GM23248 (cell line): Measurements from ENCODE around the gene IFI44.

Source experiments
- EZH2 ChIP-seq: fragments of 200-600 bp; sonication (generic); IDR thresholded peaks from 2 replicates; pipeline ENCODE4 v1.6.1; 2018; ENCODE audit warnings: antibody characterized with exemption, mild to moderate bottlenecking; ENCODE audit not compliant: insufficient read depth, poor library complexity, severe bottlenecking
- EZH2phosphoT487 ChIP-seq: fragments of 200-600 bp; sonication (generic); IDR thresholded peaks from 2 replicates; pipeline ENCODE4 v1.6.1; 2018; ENCODE audit warnings: antibody characterized with exemption, moderate library complexity, mild to moderate bottlenecking, low read depth; ENCODE audit not compliant: insufficient read depth

DNA sequence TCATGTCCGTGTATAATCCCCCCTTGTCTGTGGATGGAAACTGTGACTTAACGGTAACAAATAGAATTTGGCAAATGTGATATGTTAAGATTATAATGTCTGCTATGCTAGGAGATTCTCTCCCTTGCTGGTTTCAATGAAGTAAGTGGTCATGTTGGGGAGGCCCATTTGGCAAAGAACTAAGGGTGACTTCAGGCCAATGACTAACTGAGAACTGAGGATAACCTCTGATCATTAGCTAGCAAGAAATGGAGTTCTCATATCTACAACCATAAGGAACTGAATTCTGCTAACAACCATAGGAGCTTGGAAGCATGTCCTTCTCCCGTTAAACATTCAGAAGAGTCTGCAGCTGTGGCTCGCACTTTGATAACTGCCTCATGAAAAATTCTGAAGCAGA, 27.1 kb upstream of the IFI44 start:
- TF ChIP-seq EZH2phosphoT487 (no peak), EZH2 (no peak)
